ENCODE data around the gene GABBR1. TPM values are rescaled to one million over a fixed set of nuclear protein-coding genes. Genes with fewer than 3 reads are reported as not detected.
A peak's percentile ranks its signal among the peaks of the same experiment; 100 is the strongest.

The GABBR1 gene
- polyA plus RNA-seq, 1 experiment, result 16.3 TPM

DNA sequence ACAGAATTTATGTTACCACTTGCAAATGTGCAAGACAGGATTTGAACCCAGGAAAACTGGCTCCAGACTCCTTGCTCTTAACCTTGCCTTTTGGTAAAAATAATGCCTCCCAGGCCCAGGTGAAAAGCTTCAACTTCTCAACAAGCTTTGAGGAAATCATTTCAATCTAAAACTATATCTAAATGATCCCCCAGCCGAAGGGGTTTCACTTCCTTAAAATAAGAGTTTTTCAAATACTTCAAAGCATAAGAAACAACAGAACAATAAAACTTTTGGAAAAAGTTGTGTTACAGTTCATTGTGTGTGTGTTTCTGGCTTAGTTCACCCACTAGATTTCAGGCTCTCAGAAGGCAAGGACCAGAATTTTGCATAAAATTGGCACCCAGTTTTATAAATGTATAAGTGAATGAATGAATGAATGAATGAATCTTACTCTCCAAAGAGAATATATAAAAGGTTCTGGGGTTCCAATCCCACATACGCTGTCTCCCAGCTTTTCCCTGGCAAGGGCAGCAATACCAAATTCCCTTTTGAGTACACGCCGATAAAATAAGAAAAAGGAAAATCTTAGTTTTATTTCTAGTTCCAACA lies 42.7 kb downstream of the GABBR1 start:
- DNase-seq (ENCODE audit: low read depth), result no peak
- Histone ChIP-seq H3K27me3 (ENCODE audit: control insufficient read depth, insufficient read depth, low read length) (no peaks in the 10 kb centered on the region; the same call in 1 of the 2 replicates), H3K36me3 (ENCODE audit: control insufficient read depth, insufficient read depth, low read length) (no peaks in the 10 kb centered on the region), H3K4me3 (ENCODE audit: low read depth, low read length) (no peak overlapping the region)
- ChIA-PET CTCF (interaction anchor here (0.6 to 2.5 kb wide), 8 partner anchors 8 to 752 kb away, joined by 3 to 16 read pairs (median 4); no protein-coding TSS in a partner anchor), POLR2A (no interaction called here)
- TF ChIP-seq CTCF (IDR thresholded peaks at IDR 0.05; ENCODE audit: insufficient read depth, low read depth, low read length), result no peak

- Histone ChIP-seq H3K4me3 (ENCODE audit: low read depth, low read length) (no peak overlapping the region), H3K27me3 (ENCODE audit: control insufficient read depth, insufficient read depth, low read length) (no peaks in the 10 kb centered on the region; the same call in 1 of the 2 replicates), H3K36me3 (ENCODE audit: control insufficient read depth, insufficient read depth, low read length) (no peaks in the 10 kb centered on the region)
- TF ChIP-seq CTCF (IDR thresholded peaks at IDR 0.05; ENCODE audit: insufficient read depth, low read depth, low read length), result peak; percentile 88
- ChIA-PET POLR2A (no interaction called here), CTCF (interaction anchor here (0.6 to 2.5 kb wide), 14 partner anchors 8 to 1035 kb away, joined by 3 to 16 read pairs (median 3); no protein-coding TSS in a partner anchor)
- no peak for DNase-seq (ENCODE audit: low read depth)
These were observed 43.4 kb downstream of the GABBR1 start for GRCh38 chr6:29589423-29590048.

- no peaks in the 10 kb centered on the region for H3K36me3 ChIP-seq (ENCODE audit: control insufficient read depth, insufficient read depth, low read length)
- DNase-seq (ENCODE audit: low read depth), result no peak
- no peak for TF ChIP-seq CTCF (IDR thresholded peaks at IDR 0.05; ENCODE audit: insufficient read depth, low read depth, low read length)
- no peaks in the 10 kb centered on the region; the same call in 1 of the 2 replicates for H3K27me3 ChIP-seq (ENCODE audit: control insufficient read depth, insufficient read depth, low read length)
- ChIA-PET POLR2A (no interaction called here), CTCF (interaction anchor here (1.3 kb wide), 1 partner anchor 10 kb away, joined by 3 read pairs; no protein-coding TSS in a partner anchor)
- no peak within 1 kb of the TSS for H3K4me3 ChIP-seq (ENCODE audit: low read depth, low read length)
These were observed 48.2 kb downstream of the GABBR1 start, which contains the start of gene OR2H2 for GRCh38 chr6:29584821-29585220. OR2H2 (plus strand) TSS chr6:29585121; CDS start chr6:29587945, 2,824 bp downstream.

DNA sequence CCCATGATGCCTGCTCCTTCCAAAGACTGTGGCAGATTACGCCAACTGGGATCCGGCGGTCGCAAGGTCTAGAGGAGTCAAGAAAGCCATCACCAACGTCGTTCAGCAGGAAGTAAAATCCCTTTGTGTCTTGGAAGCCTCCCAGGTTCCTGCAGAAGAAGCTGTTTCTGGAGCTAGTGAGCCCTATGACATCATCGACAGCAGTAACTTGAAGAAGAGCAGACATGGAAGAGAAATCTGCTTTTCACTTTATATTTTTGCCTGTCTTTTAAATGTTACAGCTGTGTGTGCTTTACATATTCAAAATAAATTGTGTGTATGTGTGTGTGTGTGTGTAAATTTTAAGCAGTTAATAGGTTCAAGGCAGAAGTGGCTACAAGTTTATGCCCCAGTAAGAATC lies 55.4 kb downstream of the GABBR1 start:
- H3K36me3 ChIP-seq (ENCODE audit: control insufficient read depth, insufficient read depth, low read length), result no peaks in the 10 kb centered on the region
- no peaks in the 10 kb centered on the region for H3K27me3 ChIP-seq (ENCODE audit: control insufficient read depth, insufficient read depth, low read length)
- TF ChIP-seq CTCF (IDR thresholded peaks at IDR 0.05; ENCODE audit: insufficient read depth, low read depth, low read length), result no peak
- no peak overlapping the region for H3K4me3 ChIP-seq (ENCODE audit: low read depth, low read length)
- no peak for DNase-seq (ENCODE audit: low read depth)
- POLR2A ChIA-PET, result no interaction called here
- CTCF ChIA-PET, result interaction anchor here (2.3 kb wide), 1 partner anchor 12 kb away, joined by 16 read pairs; no protein-coding TSS in a partner anchor

GRCh38 chr6:29576056-29576455 lies 56.9 kb downstream of the GABBR1 start:
- no peaks in the 10 kb centered on the region for H3K27me3 ChIP-seq (ENCODE audit: control insufficient read depth, insufficient read depth, low read length)
- DNase-seq (ENCODE audit: low read depth), result no peak
- no peaks in the 10 kb centered on the region for H3K36me3 ChIP-seq (ENCODE audit: control insufficient read depth, insufficient read depth, low read length)
- CTCF ChIA-PET, result interaction anchor here (1.3 kb wide), 1 partner anchor 8 kb away, joined by 3 read pairs; no protein-coding TSS in a partner anchor
- POLR2A ChIA-PET, result no interaction called here
- no peak overlapping the region for H3K4me3 ChIP-seq (ENCODE audit: low read depth, low read length)
- no peak for TF ChIP-seq CTCF (IDR thresholded peaks at IDR 0.05; ENCODE audit: insufficient read depth, low read depth, low read length)

All from BJ (cell line).